22Rv1 (cell line): ENCODE results near the gene GLIS1.

Source experiments
- ZFX ChIP-seq: fragments of 450-650 bp; IDR thresholded peaks from 2 replicates; pipeline ENCODE4 v1.6.1; 2017; ENCODE audit warnings: antibody characterized with exemption, borderline replicate concordance
- TF ChIP-seq, protein P1 (sequence below): fragments of 450-650 bp; IDR thresholded peaks from 2 replicates; pipeline ENCODE4 v1.5.1; 2017; ENCODE audit warnings: mild to moderate bottlenecking

DNA sequence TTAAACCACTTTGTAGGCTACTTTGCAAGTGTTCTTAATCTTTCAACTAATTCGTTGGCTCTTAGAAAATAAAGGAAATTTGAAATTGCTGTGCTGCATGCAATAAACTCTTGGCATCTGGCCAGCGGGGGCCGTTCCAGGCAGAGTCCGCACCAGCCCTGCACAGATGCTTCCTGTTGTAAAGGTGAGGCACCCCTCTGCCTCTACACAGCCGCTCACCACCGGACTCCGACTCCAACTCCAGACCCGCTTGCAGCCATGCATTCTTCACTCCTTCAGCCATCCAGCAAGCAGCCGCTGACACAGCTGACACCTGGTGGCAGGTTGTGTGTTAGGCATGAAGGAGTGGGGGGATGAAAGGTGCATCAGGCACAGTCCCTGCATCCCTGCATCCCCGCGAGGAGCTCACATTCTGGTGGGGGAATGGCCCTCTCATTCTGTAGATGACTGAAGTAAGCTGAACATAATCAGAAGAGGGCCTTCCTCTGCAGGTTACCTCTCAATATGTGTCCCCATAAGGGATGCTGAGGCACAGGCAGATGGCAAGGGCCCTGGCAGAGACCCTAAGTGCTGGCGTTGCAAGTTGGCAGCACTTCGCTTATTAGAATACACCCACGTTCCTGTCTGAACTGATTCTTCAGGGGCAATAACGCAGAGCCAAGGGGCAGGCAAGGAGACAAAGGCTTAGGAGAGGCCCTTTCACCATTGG, 56.8 kb downstream of the GLIS1 start:
- TF ChIP-seq, protein P1, sequence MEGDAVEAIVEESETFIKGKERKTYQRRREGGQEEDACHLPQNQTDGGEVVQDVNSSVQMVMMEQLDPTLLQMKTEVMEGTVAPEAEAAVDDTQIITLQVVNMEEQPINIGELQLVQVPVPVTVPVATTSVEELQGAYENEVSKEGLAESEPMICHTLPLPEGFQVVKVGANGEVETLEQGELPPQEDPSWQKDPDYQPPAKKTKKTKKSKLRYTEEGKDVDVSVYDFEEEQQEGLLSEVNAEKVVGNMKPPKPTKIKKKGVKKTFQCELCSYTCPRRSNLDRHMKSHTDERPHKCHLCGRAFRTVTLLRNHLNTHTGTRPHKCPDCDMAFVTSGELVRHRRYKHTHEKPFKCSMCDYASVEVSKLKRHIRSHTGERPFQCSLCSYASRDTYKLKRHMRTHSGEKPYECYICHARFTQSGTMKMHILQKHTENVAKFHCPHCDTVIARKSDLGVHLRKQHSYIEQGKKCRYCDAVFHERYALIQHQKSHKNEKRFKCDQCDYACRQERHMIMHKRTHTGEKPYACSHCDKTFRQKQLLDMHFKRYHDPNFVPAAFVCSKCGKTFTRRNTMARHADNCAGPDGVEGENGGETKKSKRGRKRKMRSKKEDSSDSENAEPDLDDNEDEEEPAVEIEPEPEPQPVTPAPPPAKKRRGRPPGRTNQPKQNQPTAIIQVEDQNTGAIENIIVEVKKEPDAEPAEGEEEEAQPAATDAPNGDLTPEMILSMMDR = peak; percentile 82
- no peak for TF ChIP-seq ZFX
